Adrenal gland (tissue), 12 donors: ENCODE measurements around the gene SP6. TPM values are rescaled to one million over a fixed set of nuclear protein-coding genes. Genes with fewer than 3 reads are reported as not detected.

Experiments
- DNase-seq, 7 donors: peaks; one replicate each; pipeline ENCODE4 v3.0.0-alpha.2; 2019 to 2020
- H3K27ac ChIP-seq, 5 donors: fragments of 200-600 bp; sonication (generic) in 4 of 5; 1 replicate in 3 of 5; 2 replicates in 2 of 5; pipeline versions ENCODE4 v1.5.1 to v1.8.0; 2016 to 2020; ENCODE audit warnings: mild to moderate bottlenecking in 1 of 5
- H3K27me3 ChIP-seq: fragments of 200-600 bp; 2 replicates; pipeline ENCODE4 v1.8.0; 2021
- H3K36me3 ChIP-seq, 2 donors: fragments of 200-600 bp; replicated peaks in 1 of 2; 1 replicate in 1 of 2; 2 replicates in 1 of 2; pipeline versions ENCODE4 v1.5.1 to v1.8.0; 2018 to 2022
- H3K4me1 ChIP-seq, 2 donors: fragments of 200-600 bp; replicated peaks in 1 of 2; 1 replicate in 1 of 2; 2 replicates in 1 of 2; pipeline versions ENCODE4 v1.5.1 to v1.8.0; 2018 to 2021
- H3K4me3 ChIP-seq, 4 donors: fragments of 200-600 bp; sonication (generic) in 3 of 4; one replicate each; pipeline ENCODE4 v1.5.1; 2016 to 2018
- H3K9me3 ChIP-seq, 3 donors: fragments of 200-600 bp; sonication (generic) in 1 of 3; replicated peaks in 1 of 3; 1 replicate in 2 of 3; 2 replicates in 1 of 3; pipeline versions ENCODE4 v1.5.1 to v1.8.0; 2016 to 2021
- POLR2A ChIP-seq, 2 donors: fragments of 450-650 bp; IDR thresholded peaks; one replicate each; pipeline ENCODE4 v1.6.1; 2017; ENCODE audit warnings: antibody characterized with exemption in 2 of 2, mild to moderate bottlenecking in 2 of 2, moderate library complexity in 1 of 2
- WGBS, 4 donors: extraction: QIAGEN DNeasy Blood & Tissue Kit in 2 of 4; methylation state at CpG; one replicate each; pipeline versions ENCODE4 v1.1.5 to v1.1.7; 2013 to 2017; 5-methylcytosine and 5-hydroxymethylcytosine counted together
- intact Hi-C, 2 donors: fragments of 100-400 bp; cut with DNase I; formaldehyde crosslinking; loops; one replicate each; pipeline versions ENCODE4 v1.14.1 to v1.15.0; 2022 to 2023
- polyA plus RNA-seq, 3 donors: library from polyadenylated mRNA; stranded (reverse); fragments of 200-250 nt in 2 of 3; fragments of 350-450 nt in 1 of 3; fragmentation: Illumina TruSeq in 1 of 3; extraction: RNeasy Lipid Tissue Mini Kit (QIAGEN cat#74804) in 1 of 3; gene quantifications; one replicate each; pipeline ENCODE4 v1.2.3, GENCODE V29; 2013 to 2014
- total RNA-seq, 9 donors: library from RNA; depleted of rRNA in 4 of 9; stranded (reverse); fragments of >200 nt in 4 of 9; fragments of 120-200 nt in 1 of 9; fragmentation: NEBNext Ultra II Directional in 1 of 9; extraction: Animal tissue kit (Norgen Biotek cat#: 25700) in 1 of 9; gene quantifications; one replicate each; pipeline versions ENCODE4 v1.1.0 to v1.2.4, GENCODE V29; 2013 to 2023
- TF ChIP-seq, protein P1 (sequence below), 6 experiments: fragments of 450-650 bp in 4 of 6; fragments of 200-600 bp in 2 of 6; sonication (generic) in 1 of 6; IDR thresholded peaks; 1 replicate in 5 of 6; 2 replicates in 1 of 6; pipeline versions ENCODE4 v1.5.1 to v1.8.0; 2016 to 2021; ENCODE audit warnings: antibody characterized with exemption in 6 of 6, mild to moderate bottlenecking in 2 of 6, moderate library complexity in 1 of 6
- donor health status: healthy with polysubstance abuse.
- donor health status: Bipolar disorder and iron deficiency.
- donor health status: DM: yes; HTN: yes; CAD: no.
- donor health status: DM: no; HTN: no; CAD: no.
- donor health status: DM: no; HTN: no; CAD: no.
- donor health status: DM: yes; HTN: yes; CAD: no.

The SP6 gene
- total and polyA plus RNA-seq, 12 donors: 0.06 to 3.5 (median 1.0) TPM

DNA sequence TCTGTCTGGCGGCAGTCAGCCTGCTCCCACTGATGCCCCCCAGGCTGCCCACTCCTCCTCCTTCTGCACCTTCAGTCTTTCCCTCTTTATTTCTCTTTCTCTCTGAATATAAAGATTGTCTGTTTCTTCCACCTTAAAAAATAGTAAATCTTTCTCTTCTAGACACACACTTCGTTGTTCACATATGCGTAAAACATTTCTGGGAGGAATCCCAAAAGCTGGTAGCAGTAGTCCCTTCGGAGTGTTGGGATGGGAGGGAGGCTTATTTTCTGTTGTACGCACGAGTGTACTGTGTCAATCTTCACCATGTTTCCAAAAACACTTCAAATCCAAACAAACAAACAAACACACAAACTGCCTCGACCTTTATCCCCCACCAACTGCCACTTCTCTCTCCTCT is 39.3 kb downstream of the SP6 start:
- Histone ChIP-seq H3K9me3 (no peaks in the 10 kb centered on the region), H3K4me1 (peaks cover 0 to 6% of the 10 kb centered on the region in 2 donors), H3K36me3 (peaks cover 0 to 56% of the 10 kb centered on the region in 2 donors), H3K27ac (no peak overlapping the region), H3K27me3 (no peaks in the 10 kb centered on the region), H3K4me3 (no peak overlapping the region)
- 73 to 91% (median 79%) methylated on average over 7 of the region's 7 CpGs for WGBS, 4 donors
- intact Hi-C loops: no loop called here
- TF ChIP-seq POLR2A (IDR thresholded peaks at IDR 0.05): no peak
- TF ChIP-seq, protein P1, sequence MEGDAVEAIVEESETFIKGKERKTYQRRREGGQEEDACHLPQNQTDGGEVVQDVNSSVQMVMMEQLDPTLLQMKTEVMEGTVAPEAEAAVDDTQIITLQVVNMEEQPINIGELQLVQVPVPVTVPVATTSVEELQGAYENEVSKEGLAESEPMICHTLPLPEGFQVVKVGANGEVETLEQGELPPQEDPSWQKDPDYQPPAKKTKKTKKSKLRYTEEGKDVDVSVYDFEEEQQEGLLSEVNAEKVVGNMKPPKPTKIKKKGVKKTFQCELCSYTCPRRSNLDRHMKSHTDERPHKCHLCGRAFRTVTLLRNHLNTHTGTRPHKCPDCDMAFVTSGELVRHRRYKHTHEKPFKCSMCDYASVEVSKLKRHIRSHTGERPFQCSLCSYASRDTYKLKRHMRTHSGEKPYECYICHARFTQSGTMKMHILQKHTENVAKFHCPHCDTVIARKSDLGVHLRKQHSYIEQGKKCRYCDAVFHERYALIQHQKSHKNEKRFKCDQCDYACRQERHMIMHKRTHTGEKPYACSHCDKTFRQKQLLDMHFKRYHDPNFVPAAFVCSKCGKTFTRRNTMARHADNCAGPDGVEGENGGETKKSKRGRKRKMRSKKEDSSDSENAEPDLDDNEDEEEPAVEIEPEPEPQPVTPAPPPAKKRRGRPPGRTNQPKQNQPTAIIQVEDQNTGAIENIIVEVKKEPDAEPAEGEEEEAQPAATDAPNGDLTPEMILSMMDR (IDR thresholded peaks at IDR 0.05): no peak
- DNase-seq: no peak

DNA sequence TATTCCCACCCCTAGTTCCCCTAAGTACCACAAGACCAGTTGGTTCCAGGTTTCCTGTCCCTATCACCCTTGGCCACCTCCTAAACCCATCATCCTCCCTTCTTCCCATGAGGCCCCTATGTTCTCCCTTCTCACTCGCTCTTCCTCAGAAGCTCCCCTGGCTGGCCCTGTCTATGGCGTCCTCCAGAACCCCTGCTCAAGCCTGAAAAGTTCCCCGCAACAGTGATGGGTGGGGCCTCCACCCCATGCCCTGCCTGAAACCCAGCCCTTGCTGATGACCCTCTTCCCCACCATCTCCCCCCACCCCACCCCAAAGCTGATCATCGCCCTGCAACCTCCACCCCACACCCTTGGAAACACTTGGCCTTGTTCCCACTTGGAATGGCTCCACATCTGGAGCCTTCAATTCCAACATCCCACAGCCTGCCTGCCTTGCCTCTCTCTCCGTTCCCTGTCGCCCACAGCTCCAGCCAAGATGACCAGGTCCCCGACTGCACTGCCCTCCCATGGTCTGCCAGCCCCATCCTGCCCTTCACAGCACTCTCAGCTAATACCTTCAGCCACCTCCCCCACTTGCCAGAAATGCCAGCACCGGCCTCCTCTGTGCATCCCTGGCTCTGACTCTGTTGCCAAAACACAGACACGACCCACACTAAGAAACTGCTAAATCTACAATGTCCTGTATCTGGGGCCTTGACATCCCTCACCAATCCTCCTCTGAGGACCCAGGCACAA is 39.9 kb downstream of the SP6 start:
- Histone ChIP-seq H3K36me3 (peaks cover 0 to 51% of the 10 kb centered on the region in 2 donors), H3K4me3 (no peak overlapping the region), H3K27ac (no peak overlapping the region), H3K27me3 (no peaks in the 10 kb centered on the region), H3K4me1 (peaks cover 0 to 6% of the 10 kb centered on the region in 2 donors), H3K9me3 (no peaks in the 10 kb centered on the region)
- intact Hi-C loops: no loop called here
- TF ChIP-seq, protein P1 (IDR thresholded peaks at IDR 0.05): no peak
- no peak for TF ChIP-seq POLR2A (IDR thresholded peaks at IDR 0.05)
- WGBS, 4 donors: 75 to 83% (median 82%) methylated on average over 9 of the region's 9 CpGs
- peak in 2 of 7 donors; percentile 10 to 23 for DNase-seq

GRCh38 chr17:47810200-47810821 is 40.7 kb downstream of the SP6 start:
- WGBS, 4 donors: 26 to 51% (median 43%) methylated on average over 9 to 10 of the region's 10 CpGs
- Histone ChIP-seq H3K4me3 (no peak overlapping the region), H3K4me1 (peaks cover 0 to 6% of the 10 kb centered on the region in 2 donors), H3K27me3 (peaks cover 1% of the 10 kb centered on the region), H3K9me3 (no peaks in the 10 kb centered on the region), H3K36me3 (peaks cover 0 to 45% of the 10 kb centered on the region in 2 donors), H3K27ac (peak overlapping the region in 1 of 5 donors; percentile 61)
- peak in 6 of 7 donors; percentile 34 to 73 (median 66) for DNase-seq
- intact Hi-C loops: no loop called here
- no peak for TF ChIP-seq POLR2A (IDR thresholded peaks at IDR 0.05)
- TF ChIP-seq, protein P1 (IDR thresholded peaks at IDR 0.05): no peak

- H3K36me3 ChIP-seq: peaks cover 0 to 31% of the 10 kb centered on the region in 2 donors
- no peak overlapping the region for H3K27ac ChIP-seq
- DNase-seq: no peak
- no peak overlapping the region for H3K4me3 ChIP-seq
- H3K9me3 ChIP-seq: no peaks in the 10 kb centered on the region
- WGBS, 4 donors: 93 to 100% (median 96%) methylated on average over 11 to 22 of the region's 22 CpGs
- H3K4me1 ChIP-seq: peaks cover 0 to 6% of the 10 kb centered on the region in 2 donors
- TF ChIP-seq POLR2A (IDR thresholded peaks at IDR 0.05): no peak
- TF ChIP-seq, protein P1 (IDR thresholded peaks at IDR 0.05): no peak
- peaks cover 2% of the 10 kb centered on the region for H3K27me3 ChIP-seq
- intact Hi-C loops: loop anchor here in 1 of 2 donors (10.0 kb wide), 1 partner anchor 144 kb away; no protein-coding TSS in a partner anchor
Observed at GRCh38 chr17:47808830-47809480, 42.0 kb downstream of the SP6 start.
